ENCODE results near the gene STAG3. TPM values are rescaled to one million over a fixed set of nuclear protein-coding genes. Genes with fewer than 3 reads are reported as not detected.

The STAG3 gene
- total and polyA plus RNA-seq, 2 donors (not counting 3 experiments of a cell fraction or from before 2014, with no cell fraction given), result 0.29 to 1.4 TPM

DNA sequence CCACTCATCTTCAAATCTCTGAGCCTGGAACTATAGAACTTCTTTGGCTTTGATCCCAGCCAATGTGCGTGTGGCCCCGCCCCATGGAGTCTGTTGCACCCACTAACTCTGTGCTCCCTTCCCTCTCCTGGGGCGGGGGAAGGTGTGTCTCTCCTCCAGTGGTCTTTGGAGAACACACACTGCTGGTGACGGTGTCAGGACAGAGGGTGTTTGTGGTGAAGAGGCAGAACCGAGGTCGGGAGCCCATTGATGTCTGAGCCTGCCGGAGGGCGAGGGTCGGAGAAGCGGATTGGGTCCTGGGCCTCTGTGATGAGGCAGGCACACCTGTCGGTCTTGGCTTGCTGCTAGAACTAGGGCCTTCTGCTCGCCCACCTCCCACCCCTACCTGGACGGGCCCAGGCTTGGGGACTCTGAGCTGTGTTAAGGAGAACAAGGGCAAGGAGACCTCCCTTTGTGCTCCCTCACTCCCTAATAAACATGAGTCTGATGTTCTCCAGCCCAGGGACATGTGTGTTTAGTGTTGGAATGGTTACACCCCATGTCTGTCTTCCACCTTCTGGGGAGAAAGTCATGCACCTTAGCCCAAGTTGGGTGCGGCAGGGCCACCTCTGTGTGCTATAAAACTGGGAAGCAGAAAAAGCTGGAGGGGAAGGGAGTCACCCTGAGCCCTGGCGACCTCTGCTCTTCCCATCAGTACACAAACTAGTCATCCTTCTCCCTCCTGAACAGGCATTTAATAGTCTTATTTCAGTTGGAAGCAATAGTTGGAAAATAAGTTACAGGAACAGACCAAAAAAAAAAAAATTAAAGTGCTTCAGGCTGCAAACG is 23.8 kb upstream of the STAG3 start:
- Histone ChIP-seq H4K20me1 (replicated peaks; ENCODE audit: control insufficient read depth, extremely low read depth, insufficient read depth, low read length) (no peaks in the 10 kb centered on the region), H3K4me2 (ENCODE audit: insufficient read depth, low read length) (no peak overlapping the region), H3K9me1 (replicated peaks; ENCODE audit: control insufficient read depth, extremely low read depth, insufficient read depth, low read length) (no peaks in the 10 kb centered on the region), H3K27ac (ENCODE audit: insufficient read depth, low read depth, low read length) (no peak overlapping the region), H3K36me3 (ENCODE audit: control insufficient read depth in 2 of 2, extremely low read depth in 1 of 2, insufficient read depth in 2 of 2, low read length in 2 of 2) (peaks cover 0 to 17% of the 10 kb centered on the region in 2 experiments), H3K9ac (replicated peaks; ENCODE audit: extremely low read depth, insufficient read depth, low read length) (no peak overlapping the region), H3K4me3 (replicated peaks in 1 of 3; ENCODE audit: insufficient read depth in 1 of 3, low read depth in 1 of 3, low read length in 3 of 3) (no peak overlapping the region), H2AFZ (ENCODE audit: low read depth, low read length) (no peak overlapping the region), H3K4me1 (ENCODE audit: control insufficient read depth, extremely low read depth, insufficient read depth, low read length) (peaks cover 13% of the 10 kb centered on the region), H3K27me3 (ENCODE audit: control insufficient read depth in 2 of 2, insufficient read depth in 2 of 2, low read length in 2 of 2) (no peaks in the 10 kb centered on the region), H3K79me2 (ENCODE audit: control insufficient read depth, insufficient read depth, low read length) (peaks cover 12% of the 10 kb centered on the region), H3K9me3 (replicated peaks; ENCODE audit: control insufficient read depth, insufficient read depth, low read length) (no peaks in the 10 kb centered on the region)
- DNase-seq (ENCODE audit: low read depth, low spot score) (no peak), FAIRE-seq (no peak)
- dilution Hi-C loops (cut with MboI; ENCODE audit: extremely low pct_ligation_motif_present, low sequenced_read_pairs) (no loop called here), intact Hi-C loops (cut with micrococcal nuclease) (no loop called here)
- TF ChIP-seq POLR2AphosphoS5 (IDR thresholded peaks at IDR 0.05; ENCODE audit: insufficient read depth, low read depth, low read length), result no peak
- no peak for TF ChIP-seq MYC (IDR thresholded peaks at IDR 0.05; ENCODE audit: low read depth, low read length)
- TF ChIP-seq FOS (IDR thresholded peaks at IDR 0.05; ENCODE audit: borderline replicate concordance, insufficient read depth, low read length), result no peak
- TF ChIP-seq, protein P1, sequence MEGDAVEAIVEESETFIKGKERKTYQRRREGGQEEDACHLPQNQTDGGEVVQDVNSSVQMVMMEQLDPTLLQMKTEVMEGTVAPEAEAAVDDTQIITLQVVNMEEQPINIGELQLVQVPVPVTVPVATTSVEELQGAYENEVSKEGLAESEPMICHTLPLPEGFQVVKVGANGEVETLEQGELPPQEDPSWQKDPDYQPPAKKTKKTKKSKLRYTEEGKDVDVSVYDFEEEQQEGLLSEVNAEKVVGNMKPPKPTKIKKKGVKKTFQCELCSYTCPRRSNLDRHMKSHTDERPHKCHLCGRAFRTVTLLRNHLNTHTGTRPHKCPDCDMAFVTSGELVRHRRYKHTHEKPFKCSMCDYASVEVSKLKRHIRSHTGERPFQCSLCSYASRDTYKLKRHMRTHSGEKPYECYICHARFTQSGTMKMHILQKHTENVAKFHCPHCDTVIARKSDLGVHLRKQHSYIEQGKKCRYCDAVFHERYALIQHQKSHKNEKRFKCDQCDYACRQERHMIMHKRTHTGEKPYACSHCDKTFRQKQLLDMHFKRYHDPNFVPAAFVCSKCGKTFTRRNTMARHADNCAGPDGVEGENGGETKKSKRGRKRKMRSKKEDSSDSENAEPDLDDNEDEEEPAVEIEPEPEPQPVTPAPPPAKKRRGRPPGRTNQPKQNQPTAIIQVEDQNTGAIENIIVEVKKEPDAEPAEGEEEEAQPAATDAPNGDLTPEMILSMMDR (IDR thresholded peaks at IDR 0.05; ENCODE audit: extremely low read depth in 1 of 2, insufficient read depth in 1 of 2, low read depth in 1 of 2, low read length in 2 of 2), result no peak
- no peak for TF ChIP-seq JUN (IDR thresholded peaks at IDR 0.05; ENCODE audit: borderline replicate concordance, insufficient read depth, insufficient read length, low read depth)
- TF ChIP-seq, protein P2, sequence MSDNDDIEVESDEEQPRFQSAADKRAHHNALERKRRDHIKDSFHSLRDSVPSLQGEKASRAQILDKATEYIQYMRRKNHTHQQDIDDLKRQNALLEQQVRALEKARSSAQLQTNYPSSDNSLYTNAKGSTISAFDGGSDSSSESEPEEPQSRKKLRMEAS (IDR thresholded peaks at IDR 0.05; ENCODE audit: insufficient read depth, insufficient read length), result no peak
- TF ChIP-seq EZH2 (IDR thresholded peaks at IDR 0.05; ENCODE audit: borderline replicate concordance, low read depth, low read length, severe bottlenecking), result no peak
- TF ChIP-seq GATA2 (IDR thresholded peaks at IDR 0.05; ENCODE audit: insufficient read depth, insufficient read length, low read depth, low read length), result no peak
- TF ChIP-seq POLR2A (IDR thresholded peaks at IDR 0.05; ENCODE audit: low read depth, low read length), result no peak
- BruUV-seq (replicated peaks), result no TSS peak
- ChIA-PET POLR2A (no interaction called here), CTCF (interaction anchor here (1.5 kb wide), 1 partner anchor 21 kb away, joined by 3 read pairs; no protein-coding TSS in a partner anchor)

Data from endothelial cell of umbilical vein (primary cell).